Heart left ventricle (tissue), 13 donors: ENCODE results near the gene FIG4.

Experiments
- POLR2A ChIP-seq, 2 donors: fragments of 450-650 bp; IDR thresholded peaks; one replicate each; pipeline ENCODE4 v1.6.1; 2017; ENCODE audit warnings: antibody characterized with exemption in 2 of 2, mild to moderate bottlenecking in 2 of 2, moderate library complexity in 2 of 2
- TF ChIP-seq, protein P1 (sequence below), 12 donors: fragments of 200-600 bp; sonication (generic) in 4 of 12; IDR thresholded peaks; one replicate each; pipeline versions ENCODE4 v1.5.0 to v1.8.0; 2018 to 2022; ENCODE audit warnings: antibody characterized with exemption in 12 of 12, mild to moderate bottlenecking in 5 of 12
- donor health status: ischemic (EF 13 %, LVEDD 7.1; RV severe dilation, severe dysfunction).
- donor health status: DM: no; HTN: yes; CAD: no.
- donor health status: DM: no; HTN: no; CAD: no.
- donor health status: ischemic (EF 25% LVEDD 6.9; RV normal size, moderate dysfunction).
- donor health status: ischemic (EF 25% LVEDD 5.7; RV mildly dilated, moderate dysfunction).
- donor health status: ischemic (EF 35%, LVEDD 5.7; RV mildly dilated, moderate dysfunction).
- donor health status: nonischemic (EF 11% LVEDD 7.7; RV severe dilation, severe dysfunction).
- donor health status: DM: yes; HTN: yes; CAD: no.
- donor health status: PGD.
- donor health status: ischemic (EF 29% LVEDD 5.4; RV normal size, mild dysfunction).
- donor health status: nonischemic (EF 23%, LVEDD 6.1; RV moderate dilation, normal function).

DNA sequence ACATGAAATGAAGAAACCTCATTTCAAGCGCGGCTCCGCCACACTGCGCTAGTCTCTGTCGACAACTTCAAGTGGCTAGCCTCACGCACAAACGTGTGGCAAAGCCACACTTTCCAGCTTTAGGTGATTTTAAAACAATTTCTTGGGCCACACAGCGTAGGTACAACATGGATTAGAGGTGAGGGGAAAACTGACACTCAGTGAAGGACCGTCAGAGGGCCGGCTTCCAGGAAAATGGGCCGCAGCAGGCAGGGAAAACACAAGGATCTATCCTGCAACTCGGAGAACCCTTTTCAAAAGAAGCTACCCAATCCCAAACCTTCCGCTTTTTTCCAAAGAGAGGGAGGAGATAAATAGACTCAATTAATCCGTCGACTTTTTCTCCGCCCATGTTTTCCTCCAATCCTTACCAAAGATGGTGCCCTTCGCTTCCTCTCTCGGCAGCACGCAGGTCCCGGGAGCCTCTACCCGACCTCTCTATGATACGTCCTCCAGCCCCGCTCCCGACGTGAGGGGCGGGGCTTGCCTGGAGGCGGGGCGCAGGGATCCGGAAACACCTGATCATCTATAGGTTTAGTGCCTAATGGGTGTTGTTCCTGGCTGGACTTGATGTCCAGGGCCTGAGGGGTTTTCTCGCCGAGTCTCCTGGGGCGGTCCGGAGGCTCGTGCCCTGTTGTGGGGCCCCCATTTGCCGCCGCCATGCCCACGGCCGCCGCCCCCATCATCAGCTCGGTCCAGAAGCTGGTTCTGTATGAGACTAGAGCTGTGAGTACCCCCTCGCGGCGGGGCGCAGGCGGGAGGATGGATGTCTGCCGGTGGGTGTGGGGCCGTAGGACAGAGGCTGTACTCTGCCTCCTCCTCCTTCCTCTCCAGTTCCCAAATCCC, at the start of gene FIG4, which contains the start of gene AK9:
- peak in 1 of 2 donors; percentile 64 for TF ChIP-seq POLR2A (IDR thresholded peaks at IDR 0.05)
- TF ChIP-seq, protein P1, sequence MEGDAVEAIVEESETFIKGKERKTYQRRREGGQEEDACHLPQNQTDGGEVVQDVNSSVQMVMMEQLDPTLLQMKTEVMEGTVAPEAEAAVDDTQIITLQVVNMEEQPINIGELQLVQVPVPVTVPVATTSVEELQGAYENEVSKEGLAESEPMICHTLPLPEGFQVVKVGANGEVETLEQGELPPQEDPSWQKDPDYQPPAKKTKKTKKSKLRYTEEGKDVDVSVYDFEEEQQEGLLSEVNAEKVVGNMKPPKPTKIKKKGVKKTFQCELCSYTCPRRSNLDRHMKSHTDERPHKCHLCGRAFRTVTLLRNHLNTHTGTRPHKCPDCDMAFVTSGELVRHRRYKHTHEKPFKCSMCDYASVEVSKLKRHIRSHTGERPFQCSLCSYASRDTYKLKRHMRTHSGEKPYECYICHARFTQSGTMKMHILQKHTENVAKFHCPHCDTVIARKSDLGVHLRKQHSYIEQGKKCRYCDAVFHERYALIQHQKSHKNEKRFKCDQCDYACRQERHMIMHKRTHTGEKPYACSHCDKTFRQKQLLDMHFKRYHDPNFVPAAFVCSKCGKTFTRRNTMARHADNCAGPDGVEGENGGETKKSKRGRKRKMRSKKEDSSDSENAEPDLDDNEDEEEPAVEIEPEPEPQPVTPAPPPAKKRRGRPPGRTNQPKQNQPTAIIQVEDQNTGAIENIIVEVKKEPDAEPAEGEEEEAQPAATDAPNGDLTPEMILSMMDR (IDR thresholded peaks at IDR 0.05) = peak in 6 of 12 donors; percentile 12 to 42 (median 21)
